ENCODE results near the gene SCN1B.

SCN1B gene

GRCh38 chr19:35021016-35021415, 9.3 kb upstream of the SCN1B start:
- no peak for TF ChIP-seq CTCF (conservative IDR thresholded peaks at IDR 0.05; ENCODE audit: control insufficient read depth, insufficient read depth, low read depth, low read length)
- DNase-seq (ENCODE audit: low read depth) = no peak
- H3K4me3 ChIP-seq (ENCODE audit: control insufficient read depth, low read depth, low read length) = no peak overlapping the region

- no peak for TF ChIP-seq CTCF (conservative IDR thresholded peaks at IDR 0.05; ENCODE audit: control insufficient read depth, insufficient read depth, low read depth, low read length)
- H3K4me3 ChIP-seq (ENCODE audit: control insufficient read depth, low read depth, low read length) = no peak overlapping the region
- no peak for DNase-seq (ENCODE audit: low read depth)
Observed at GRCh38 chr19:35021596-35021995, 8.7 kb upstream of the SCN1B start.

- H3K4me3 ChIP-seq (ENCODE audit: control insufficient read depth, low read depth, low read length) = no peak overlapping the region
- no peak for TF ChIP-seq CTCF (conservative IDR thresholded peaks at IDR 0.05; ENCODE audit: control insufficient read depth, insufficient read depth, low read depth, low read length)
- DNase-seq (ENCODE audit: low read depth) = no peak
Observed at GRCh38 chr19:35022460-35022859, 7.8 kb upstream of the SCN1B start.

GRCh38 chr19:35023428-35023827, 6.8 kb upstream of the SCN1B start:
- TF ChIP-seq CTCF (conservative IDR thresholded peaks at IDR 0.05; ENCODE audit: control insufficient read depth, insufficient read depth, low read depth, low read length) = no peak
- DNase-seq (ENCODE audit: low read depth) = no peak
- H3K4me3 ChIP-seq (ENCODE audit: control insufficient read depth, low read depth, low read length) = no peak overlapping the region

GRCh38 chr19:35024095-35024494, 6.2 kb upstream of the SCN1B start:
- H3K4me3 ChIP-seq (ENCODE audit: control insufficient read depth, low read depth, low read length) = no peak overlapping the region
- no peak for TF ChIP-seq CTCF (conservative IDR thresholded peaks at IDR 0.05; ENCODE audit: control insufficient read depth, insufficient read depth, low read depth, low read length)
- no peak for DNase-seq (ENCODE audit: low read depth)

GRCh38 chr19:35025969-35026368, 4.3 kb upstream of the SCN1B start:
- H3K4me3 ChIP-seq (ENCODE audit: control insufficient read depth, low read depth, low read length) = no peak overlapping the region
- DNase-seq (ENCODE audit: low read depth) = no peak
- no peak for TF ChIP-seq CTCF (conservative IDR thresholded peaks at IDR 0.05; ENCODE audit: control insufficient read depth, insufficient read depth, low read depth, low read length)

- no peak overlapping the region for H3K4me3 ChIP-seq (ENCODE audit: control insufficient read depth, low read depth, low read length)
- no peak for DNase-seq (ENCODE audit: low read depth)
- no peak for TF ChIP-seq CTCF (conservative IDR thresholded peaks at IDR 0.05; ENCODE audit: control insufficient read depth, insufficient read depth, low read depth, low read length)
Observed at GRCh38 chr19:35026418-35026817, 3.9 kb upstream of the SCN1B start.
